Neural progenitor cell (in vitro differentiated cells): Measurements from ENCODE around the gene UTRN. TPM values are rescaled to one million over a fixed set of nuclear protein-coding genes. Genes with fewer than 3 reads are reported as not detected.
A peak's percentile ranks its signal among the peaks of the same experiment; 100 is the strongest.

ENCODE experiments used
- DNase-seq: peaks from one replicate; pipeline ENCODE4 v3.0.0-alpha.2; 2016; ENCODE audit warnings: low spot score
- H2AFZ ChIP-seq: fragments of 200-600 bp; sonication (generic); replicated peaks from 2 replicates; pipeline ENCODE4 v1.6.1; 2016; ENCODE audit warnings: antibody characterized with exemption
- H3F3A ChIP-seq: fragments of 200-600 bp; sonication (generic); 2 replicates; pipeline ENCODE4 v1.6.1; 2016; ENCODE audit warnings: antibody characterized with exemption, low read depth
- H3K27ac ChIP-seq: fragments of 200-600 bp; sonication (generic); 2 replicates; pipeline ENCODE4 v1.5.1; 2016; ENCODE audit warnings: mild to moderate bottlenecking
- H3K27me3 ChIP-seq: fragments of 200-600 bp; sonication (generic); 2 replicates; pipeline ENCODE4 v1.6.1; 2016; ENCODE audit warnings: mild to moderate bottlenecking, moderate library complexity
- H3K36me3 ChIP-seq: fragments of 200-600 bp; sonication (generic); 2 replicates; pipeline ENCODE4 v1.5.1; 2016
- H3K4me1 ChIP-seq: fragments of 200-600 bp; sonication (generic); 2 replicates; pipeline ENCODE4 v1.6.1; 2016; ENCODE audit warnings: mixed run types
- H3K4me2 ChIP-seq: fragments of 200-600 bp; sonication (generic); 2 replicates; pipeline ENCODE4 v1.6.1; 2016
- H3K4me3 ChIP-seq: fragments of 200-600 bp; sonication (generic); 2 replicates; pipeline ENCODE4 v1.5.1; 2016
- H3K79me2 ChIP-seq: fragments of 200-600 bp; sonication (generic); 2 replicates; pipeline ENCODE4 v1.6.1; 2016; ENCODE audit warnings: low read depth
- H3K9ac ChIP-seq: fragments of 200-600 bp; sonication (generic); 2 replicates; pipeline ENCODE4 v1.6.1; 2016
- H3K9me3 ChIP-seq: fragments of 200-600 bp; sonication (generic); 2 replicates; pipeline ENCODE4 v1.5.1; 2016; ENCODE audit warnings: low read depth
- H4K20me1 ChIP-seq: fragments of 200-600 bp; sonication (generic); 2 replicates; pipeline ENCODE4 v1.6.1; 2016; ENCODE audit warnings: low read depth
- H3K27ac Mint-ChIP-seq: 3 replicates; pipeline ENCODE4 v1.8.0; 2021; ENCODE audit warnings: mixed read lengths
- H3K27me3 Mint-ChIP-seq: 2 replicates; pipeline ENCODE4 v1.8.0; 2022; ENCODE audit warnings: low read depth, mild to moderate bottlenecking, inconsistent platforms, moderate library complexity, mixed read lengths; ENCODE audit not compliant: insufficient read depth
- H3K36me3 Mint-ChIP-seq: 3 replicates; pipeline ENCODE4 v1.8.0; 2021; ENCODE audit warnings: mixed read lengths
- H3K4me1 Mint-ChIP-seq: 3 replicates; pipeline ENCODE4 v1.8.0; 2021; ENCODE audit warnings: mixed read lengths
- H3K4me3 Mint-ChIP-seq: 3 replicates; pipeline ENCODE4 v1.8.0; 2021; ENCODE audit warnings: mild to moderate bottlenecking, moderate library complexity, mixed read lengths
- H3K9me3 Mint-ChIP-seq: 3 replicates; pipeline ENCODE4 v1.8.0; 2020; ENCODE audit warnings: mixed read lengths
- EZH2 ChIP-seq: fragments of 200-600 bp; sonication (generic); IDR thresholded peaks from 2 replicates; pipeline ENCODE4 v1.6.1; 2017; ENCODE audit warnings: antibody characterized with exemption, mild to moderate bottlenecking, moderate library complexity
- EZH2phosphoT487 ChIP-seq: fragments of 200-600 bp; sonication (generic); IDR thresholded peaks from 2 replicates; pipeline ENCODE4 v1.6.1; 2017; ENCODE audit warnings: antibody characterized with exemption
- total RNA-seq: library from RNA; depleted of rRNA; stranded (reverse); fragments of >200 nt; gene quantifications from 2 replicates; pipeline ENCODE4 v1.2.3, GENCODE V29; 2015; ENCODE audit warnings: low replicate concordance
- TF ChIP-seq, protein P1 (sequence below): fragments of 200-600 bp; sonication (generic); IDR thresholded peaks from 2 replicates; pipeline ENCODE4 v1.5.1; 2017; ENCODE audit warnings: antibody characterized with exemption, mild to moderate bottlenecking

The UTRN gene
- total RNA-seq, 1 donor from 2014 or later: 44.3 TPM

DNA sequence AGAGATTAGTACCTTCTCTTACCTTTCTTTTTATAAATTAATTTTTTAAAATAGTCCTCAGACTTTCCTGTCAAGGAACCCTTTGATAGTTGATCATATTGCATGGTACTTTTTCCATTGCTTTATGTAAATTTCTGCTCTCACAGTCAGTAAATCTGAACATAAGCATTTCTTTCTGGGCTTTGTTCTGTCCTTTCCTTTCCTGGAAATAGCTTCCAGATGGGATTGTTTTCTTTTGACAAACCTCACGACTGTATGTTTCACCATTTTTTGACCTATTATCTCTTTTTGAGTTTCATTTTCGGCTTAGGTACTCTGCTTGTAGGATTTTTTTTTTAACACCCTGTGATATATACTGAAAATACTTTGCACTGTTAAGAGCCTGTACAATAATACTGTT, 32.6 kb downstream of the UTRN start:
- Mint-ChIP-seq H3K36me3 (peaks cover 4% of the 10 kb centered on the region), H3K27me3 (peaks cover 5% of the 10 kb centered on the region), H3K4me3 (no peak overlapping the region), H3K9me3 (no peaks in the 10 kb centered on the region), H3K27ac (peak overlapping the region; percentile 54), H3K4me1 (peaks cover 17% of the 10 kb centered on the region)
- no peaks in the 10 kb centered on the region for H3K36me3 ChIP-seq
- H3K79me2 ChIP-seq: no peaks in the 10 kb centered on the region
- peaks cover 9% of the 10 kb centered on the region for H4K20me1 ChIP-seq
- no peak overlapping the region for H3K27ac ChIP-seq
- TF ChIP-seq EZH2phosphoT487 (no peak), EZH2 (no peak)
- peaks cover 8% of the 10 kb centered on the region for H3F3A ChIP-seq
- H3K4me1 ChIP-seq: peaks cover 10% of the 10 kb centered on the region
- no peak for DNase-seq
- no peak overlapping the region for H2AFZ ChIP-seq
- H3K9me3 ChIP-seq: no peaks in the 10 kb centered on the region
- no peak overlapping the region for H3K4me3 ChIP-seq
- H3K27me3 ChIP-seq: no peaks in the 10 kb centered on the region
- H3K4me2 ChIP-seq: no peak overlapping the region
- H3K9ac ChIP-seq: no peak overlapping the region

DNA sequence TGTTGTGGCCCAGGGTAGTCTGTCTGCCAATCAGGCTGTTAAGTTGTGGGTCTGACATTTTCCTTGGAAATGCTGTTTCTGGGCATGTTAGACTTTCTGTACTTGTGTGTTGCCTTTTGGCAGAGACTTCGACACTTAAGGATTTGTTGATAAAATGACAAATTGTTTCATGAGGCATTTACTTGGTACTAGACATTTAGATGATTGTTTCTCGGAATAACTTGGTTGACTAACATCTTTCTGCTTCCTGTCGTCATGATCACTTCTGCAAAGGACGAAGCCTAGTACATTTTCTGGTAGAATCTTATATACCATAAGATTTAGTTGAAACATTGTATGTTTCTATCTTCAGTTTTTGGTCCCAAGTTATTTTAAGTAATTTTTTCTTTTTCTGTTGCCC, 34.1 kb downstream of the UTRN start:
- H2AFZ ChIP-seq: no peak overlapping the region
- Mint-ChIP-seq H3K4me3 (no peak overlapping the region), H3K27me3 (peaks cover 5% of the 10 kb centered on the region), H3K36me3 (peaks cover 4% of the 10 kb centered on the region), H3K27ac (no peak overlapping the region), H3K9me3 (no peaks in the 10 kb centered on the region), H3K4me1 (peaks cover 22% of the 10 kb centered on the region)
- peaks cover 14% of the 10 kb centered on the region for H4K20me1 ChIP-seq
- no peak overlapping the region for H3K9ac ChIP-seq
- H3K27ac ChIP-seq: no peak overlapping the region
- H3K4me3 ChIP-seq: no peak overlapping the region
- no peaks in the 10 kb centered on the region for H3K9me3 ChIP-seq
- TF ChIP-seq, protein P1, sequence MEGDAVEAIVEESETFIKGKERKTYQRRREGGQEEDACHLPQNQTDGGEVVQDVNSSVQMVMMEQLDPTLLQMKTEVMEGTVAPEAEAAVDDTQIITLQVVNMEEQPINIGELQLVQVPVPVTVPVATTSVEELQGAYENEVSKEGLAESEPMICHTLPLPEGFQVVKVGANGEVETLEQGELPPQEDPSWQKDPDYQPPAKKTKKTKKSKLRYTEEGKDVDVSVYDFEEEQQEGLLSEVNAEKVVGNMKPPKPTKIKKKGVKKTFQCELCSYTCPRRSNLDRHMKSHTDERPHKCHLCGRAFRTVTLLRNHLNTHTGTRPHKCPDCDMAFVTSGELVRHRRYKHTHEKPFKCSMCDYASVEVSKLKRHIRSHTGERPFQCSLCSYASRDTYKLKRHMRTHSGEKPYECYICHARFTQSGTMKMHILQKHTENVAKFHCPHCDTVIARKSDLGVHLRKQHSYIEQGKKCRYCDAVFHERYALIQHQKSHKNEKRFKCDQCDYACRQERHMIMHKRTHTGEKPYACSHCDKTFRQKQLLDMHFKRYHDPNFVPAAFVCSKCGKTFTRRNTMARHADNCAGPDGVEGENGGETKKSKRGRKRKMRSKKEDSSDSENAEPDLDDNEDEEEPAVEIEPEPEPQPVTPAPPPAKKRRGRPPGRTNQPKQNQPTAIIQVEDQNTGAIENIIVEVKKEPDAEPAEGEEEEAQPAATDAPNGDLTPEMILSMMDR: no peak
- no peak for TF ChIP-seq EZH2phosphoT487
- no peak for TF ChIP-seq EZH2
- H3K79me2 ChIP-seq: no peaks in the 10 kb centered on the region
- DNase-seq: no peak
- no peaks in the 10 kb centered on the region for H3K36me3 ChIP-seq
- peaks cover 10% of the 10 kb centered on the region for H3K4me1 ChIP-seq
- H3F3A ChIP-seq: peaks cover 8% of the 10 kb centered on the region
- H3K27me3 ChIP-seq: no peaks in the 10 kb centered on the region
- no peak overlapping the region for H3K4me2 ChIP-seq

GRCh38 chr6:144320741-144321140, 35.6 kb downstream of the UTRN start:
- H3K27ac Mint-ChIP-seq: no peak overlapping the region
- peaks cover 8% of the 10 kb centered on the region for H3K9me3 Mint-ChIP-seq

DNA sequence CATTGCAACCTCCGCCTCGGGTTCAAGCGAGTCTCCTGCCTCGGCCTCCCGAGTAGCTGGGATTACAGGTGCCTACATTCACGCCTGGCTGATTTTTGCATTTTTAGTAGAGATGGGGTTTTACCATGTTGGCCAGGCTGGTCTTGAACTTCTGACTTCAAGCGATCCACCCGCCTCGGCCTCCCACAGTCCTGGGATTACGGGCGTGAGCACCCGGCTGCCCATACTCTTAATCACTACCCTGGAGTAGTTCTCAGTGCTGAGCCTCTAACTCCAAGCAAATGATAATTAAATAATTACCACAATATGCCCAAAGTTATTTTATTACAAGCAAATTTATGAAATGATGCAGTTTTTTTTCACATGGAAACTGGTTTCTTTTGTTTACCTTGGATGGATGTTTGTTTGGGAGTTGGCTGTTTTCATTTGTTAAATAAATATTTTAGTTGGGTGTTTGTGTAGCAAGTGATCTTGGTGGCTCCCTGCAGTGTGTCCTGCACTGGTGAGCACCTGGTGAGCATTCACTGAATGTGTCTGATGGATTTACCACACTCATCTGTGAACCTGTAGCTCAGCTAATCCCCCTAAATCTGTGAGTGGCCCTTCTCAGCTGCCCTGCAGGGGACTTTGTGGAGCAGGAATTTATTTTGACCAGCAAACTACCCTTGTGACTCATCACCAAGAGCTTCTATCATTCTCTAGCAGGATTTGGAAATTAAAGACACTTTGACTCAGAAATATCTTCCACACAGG, 36.9 kb downstream of the UTRN start:
- Histone ChIP-seq H3K4me1 (peaks cover 10% of the 10 kb centered on the region), H3K4me2 (no peak overlapping the region), H3K27ac (no peak overlapping the region), H2AFZ (no peak overlapping the region), H4K20me1 (peaks cover 14% of the 10 kb centered on the region), H3K27me3 (no peaks in the 10 kb centered on the region), H3K36me3 (no peaks in the 10 kb centered on the region), H3F3A (peaks cover 8% of the 10 kb centered on the region), H3K9me3 (no peaks in the 10 kb centered on the region), H3K9ac (no peak overlapping the region), H3K4me3 (no peak overlapping the region), H3K79me2 (peaks cover 5% of the 10 kb centered on the region)
- DNase-seq: peak; percentile 20
- Mint-ChIP-seq H3K4me1 (peaks cover 26% of the 10 kb centered on the region), H3K4me3 (no peak overlapping the region), H3K36me3 (peaks cover 10% of the 10 kb centered on the region), H3K9me3 (peaks cover 9% of the 10 kb centered on the region), H3K27me3 (peaks cover 3% of the 10 kb centered on the region), H3K27ac (peak overlapping the region; percentile 37)
- TF ChIP-seq EZH2phosphoT487 (no peak), EZH2 (no peak)
- TF ChIP-seq, protein P1: no peak

More at GRCh38 chr6:144320741-144321140, 35.6 kb downstream of the UTRN start:
- no peaks in the 10 kb centered on the region for H3K36me3 ChIP-seq
- DNase-seq: no peak
- peaks cover 4% of the 10 kb centered on the region for H3K27me3 Mint-ChIP-seq
- H3K9ac ChIP-seq: no peak overlapping the region
- no peak overlapping the region for H3K4me3 ChIP-seq
- peak overlapping the region; percentile 14 for H3K4me2 ChIP-seq
- peaks cover 10% of the 10 kb centered on the region for H3K4me1 ChIP-seq
- H3F3A ChIP-seq: peaks cover 8% of the 10 kb centered on the region
- no peak overlapping the region for H2AFZ ChIP-seq
- peaks cover 22% of the 10 kb centered on the region for H3K4me1 Mint-ChIP-seq
- no peaks in the 10 kb centered on the region for H3K27me3 ChIP-seq
- peaks cover 14% of the 10 kb centered on the region for H4K20me1 ChIP-seq
- peaks cover 5% of the 10 kb centered on the region for H3K79me2 ChIP-seq
- no peak for TF ChIP-seq EZH2
- no peak overlapping the region for H3K27ac ChIP-seq
- H3K4me3 Mint-ChIP-seq: no peak overlapping the region
- H3K9me3 ChIP-seq: no peaks in the 10 kb centered on the region
- H3K36me3 Mint-ChIP-seq: peaks cover 7% of the 10 kb centered on the region
